HepG2 (cell line): ENCODE data around the gene MFN2. TPM values are rescaled to one million over a fixed set of nuclear protein-coding genes. Genes with fewer than 3 reads are reported as not detected.
A peak's percentile ranks its signal among the peaks of the same experiment; 100 is the strongest.

Experiments
- CHCHD3 ChIP-seq: sonication (generic); formaldehyde crosslinking; IDR thresholded peaks from 2 replicates; pipeline ENCODE4 v1.8.0; 2022; ENCODE audit warnings: mild to moderate bottlenecking, missing genetic modification reagents, moderate library complexity
- DR1 ChIP-seq: sonication (generic); formaldehyde crosslinking; IDR thresholded peaks from 2 replicates; pipeline ENCODE4 v1.8.0; 2021; ENCODE audit warnings: mild to moderate bottlenecking, missing genetic modification reagents, inconsistent platforms
- KDM2A ChIP-seq: sonication (generic); formaldehyde crosslinking; IDR thresholded peaks from 2 replicates; pipeline ENCODE4 v1.4.0; 2020; ENCODE audit warnings: low read depth, missing genetic modification reagents, borderline replicate concordance
- LRRFIP1 ChIP-seq: sonication (generic); formaldehyde crosslinking; conservative IDR thresholded peaks from 2 replicates; pipeline ENCODE4 v1.4.0; 2020; ENCODE audit warnings: missing genetic modification reagents
- PREB ChIP-seq: sonication (generic); formaldehyde crosslinking; IDR thresholded peaks from 2 replicates; pipeline ENCODE4 v1.4.0; 2020; ENCODE audit warnings: missing genetic modification reagents
- RBM22 ChIP-seq: fragments of 200-400 bp; formaldehyde crosslinking; optimal IDR thresholded peaks from 2 replicates; pipeline ENCODE3; 2017; ENCODE audit warnings: mild to moderate bottlenecking, low read length, moderate library complexity
- RFX5 ChIP-seq: IDR thresholded peaks from 2 replicates; pipeline ENCODE4 v1.6.1; 2011; ENCODE audit warnings: low read depth, low read length, improper control_type of control experiment
- SRSF1 ChIP-seq: fragments of 200-400 bp; formaldehyde crosslinking; optimal IDR thresholded peaks from 2 replicates; pipeline ENCODE3; 2017; ENCODE audit warnings: mild to moderate bottlenecking, low read depth, low read length, moderate library complexity
- SRSF9 ChIP-seq: fragments of 200-400 bp; formaldehyde crosslinking; IDR thresholded peaks from 2 replicates; pipeline ENCODE4 v1.6.1; 2018; ENCODE audit warnings: borderline replicate concordance, mild to moderate bottlenecking, low read depth, low read length; ENCODE audit not compliant: insufficient read depth, poor library complexity, severe bottlenecking
- SSRP1 ChIP-seq: IDR thresholded peaks from 2 replicates; pipeline ENCODE4 v1.6.1; 2016; ENCODE audit warnings: control low read depth
- TAF15 ChIP-seq: fragments of 200-400 bp; formaldehyde crosslinking; IDR thresholded peaks from one replicate; pipeline ENCODE4 v1.6.1; 2018; ENCODE audit warnings: mild to moderate bottlenecking, low read depth, low read length; ENCODE audit not compliant: poor library complexity, severe bottlenecking
- TEAD3 ChIP-seq: optimal IDR thresholded peaks from 2 replicates; pipeline ENCODE3; 2016; ENCODE audit warnings: borderline replicate concordance
- TFDP1 ChIP-seq: IDR thresholded peaks from 2 replicates; pipeline ENCODE4 v1.6.1; 2016; ENCODE audit warnings: missing compliant biosample characterization, missing genetic modification reagents, borderline replicate concordance
- ZBTB38 ChIP-seq: sonication (generic); formaldehyde crosslinking; IDR thresholded peaks from 2 replicates; pipeline ENCODE4 v1.5.1; 2020; ENCODE audit warnings: mild to moderate bottlenecking, missing genetic modification reagents
- ZBTB42 ChIP-seq: sonication (generic); formaldehyde crosslinking; IDR thresholded peaks from 2 replicates; pipeline ENCODE4 v1.5.0; 2020; ENCODE audit warnings: mild to moderate bottlenecking, missing genetic modification reagents
- ZC3H4 ChIP-seq: sonication (generic); formaldehyde crosslinking; IDR thresholded peaks from 2 replicates; pipeline ENCODE4 v1.4.0; 2020; ENCODE audit warnings: missing genetic modification reagents, borderline replicate concordance
- ZNF101 ChIP-seq: sonication (generic); formaldehyde crosslinking; IDR thresholded peaks from 2 replicates; pipeline ENCODE4 v1.4.0; 2020; ENCODE audit warnings: mild to moderate bottlenecking, low read depth, missing genetic modification reagents, borderline replicate concordance
- ZNF224 ChIP-seq: sonication (generic); formaldehyde crosslinking; IDR thresholded peaks from 2 replicates; pipeline ENCODE4 v1.5.0; 2020; ENCODE audit warnings: mild to moderate bottlenecking, missing genetic modification reagents
- ZNF496 ChIP-seq: sonication (generic); formaldehyde crosslinking; IDR thresholded peaks from 2 replicates; pipeline ENCODE4 v1.8.1; 2023; ENCODE audit warnings: mild to moderate bottlenecking, moderate library complexity, missing genetic modification reagents; ENCODE audit not compliant: insufficient replicate concordance
- ZNF7 ChIP-seq: IDR thresholded peaks from 2 replicates; pipeline ENCODE4 v1.6.1; 2016; ENCODE audit warnings: missing biosample characterization, missing genetic modification reagents
- ZNF740 ChIP-seq: sonication (generic); formaldehyde crosslinking; IDR thresholded peaks from 2 replicates; pipeline ENCODE4 v1.4.0; 2020; ENCODE audit warnings: missing genetic modification reagents
- ZNF775 ChIP-seq: sonication (generic); formaldehyde crosslinking; IDR thresholded peaks from 2 replicates; pipeline ENCODE4 v1.4.0; 2020; ENCODE audit warnings: missing genetic modification reagents, mild to moderate bottlenecking, moderate library complexity, borderline replicate concordance
- polyA plus RNA-seq, 8 experiments: library from polyadenylated mRNA; depleted of rRNA in 3 of 8; stranded (reverse) in 7 of 8; unstranded in 1 of 8; fragments of >200 nt; fragmentation: Illumina TruSeq in 4 of 8; extraction: Trizol in 4 of 8; gene quantifications; 2 replicates each; pipeline versions ENCODE4 v1.2.1 to v1.2.3, GENCODE V29; 2011 to 2016; ENCODE audit warnings: low read depth in 4 of 8, missing spikeins in 1 of 8, mixed read lengths in 1 of 8; ENCODE audit not compliant: insufficient read depth in 1 of 8
- total RNA-seq, 5 experiments: library from RNA; depleted of rRNA; stranded (reverse); fragments of >200 nt; fragmentation: Illumina TruSeq; extraction: Trizol; gene quantifications; 2 replicates each; pipeline ENCODE4 v1.2.3, GENCODE V29; 2016; ENCODE audit warnings: low read depth in 1 of 5

MFN2 gene
- total and polyA plus RNA-seq, 2 of the 13 experiments (the other 11 are each of a cell fraction or from before 2014, with no cell fraction given), result 38.7 to 60.9 TPM

- TF ChIP-seq LRRFIP1 (no peak), ZNF224 (CRISPR knock-in tag) (peak; percentile 61; the same call in 1 of the 2 replicates), SSRP1 (CRISPR knock-in tag) (no peak), TEAD3 (CRISPR knock-in tag) (peak; percentile 5), ZNF496 (no peak), SRSF9 (no peak), RBM22 (no peak), KDM2A (CRISPR knock-in tag) (peak; percentile 95), TFDP1 (CRISPR knock-in tag) (peak; percentile 92), CHCHD3 (CRISPR knock-in tag) (no peak; the same call in 1 of the 2 replicates), RFX5 (peak; percentile 69; the same call in 1 of the 2 replicates), ZNF775 (CRISPR knock-in tag) (no peak), SRSF1 (peak; percentile 65), ZBTB38 (peak; percentile 73), ZC3H4 (CRISPR knock-in tag) (no peak), ZBTB42 (no peak), PREB (CRISPR knock-in tag) (no peak), TAF15 (peak; percentile 76), ZNF740 (CRISPR knock-in tag) (peak; percentile 72; the same call in 1 of the 2 replicates), ZNF7 (CRISPR knock-in tag) (no peak), ZNF101 (CRISPR knock-in tag) (no peak), DR1 (CRISPR knock-in tag) (peak; percentile 81)
Observed at GRCh38 chr1:11979851-11980675, at the start of gene MFN2 (continued).
